SK-N-MC (cell line): ENCODE results near the gene CFAP61.

Experiments used
- DNase-seq: peaks from one replicate; pipeline ENCODE4 v3.0.0-alpha.2; 2011; ENCODE audit warnings: low read depth, low spot score
- H3K27ac ChIP-seq: fragments of 200-600 bp; sonication (generic); 2 replicates; pipeline ENCODE4 v1.5.1; 2016; ENCODE audit warnings: mixed run types
- H3K36me3 ChIP-seq: fragments of 200-600 bp; sonication (generic); 2 replicates; pipeline ENCODE4 v1.6.1; 2017; ENCODE audit warnings: antibody characterized with exemption, low read length, mixed read lengths; ENCODE audit not compliant: insufficient read depth
- H3K4me3 ChIP-seq: fragments of 200-600 bp; sonication (generic); 2 replicates; pipeline ENCODE4 v1.5.1; 2016
- H3K9ac ChIP-seq: fragments of 200-600 bp; sonication (generic); 2 replicates; pipeline ENCODE4 v1.8.0; 2017; ENCODE audit warnings: mixed run types, mixed read lengths; ENCODE audit not compliant: insufficient read length
- H3K9me3 ChIP-seq: fragments of 200-600 bp; sonication (generic); 2 replicates; pipeline ENCODE4 v1.6.1; 2017; ENCODE audit warnings: low read depth, mild to moderate bottlenecking, antibody characterized with exemption, low read length, moderate library complexity, mixed read lengths
- EZH2 ChIP-seq: fragments of 200-600 bp; sonication (generic); IDR thresholded peaks from one replicate; pipeline ENCODE4 v1.6.1; 2017; ENCODE audit warnings: antibody characterized with exemption
- FOXP2 ChIP-seq: optimal IDR thresholded peaks from 2 replicates; pipeline ENCODE3; 2011; ENCODE audit warnings: mild to moderate bottlenecking, moderate library complexity; ENCODE audit not compliant: insufficient read depth; ENCODE audit errors: extremely low read length, control extremely low read depth
- POLR2AphosphoS5 ChIP-seq: IDR thresholded peaks from 2 replicates; pipeline ENCODE4 v1.6.1; 2012; ENCODE audit warnings: mild to moderate bottlenecking, low read depth, low read length, borderline replicate concordance

CFAP61 gene

DNA sequence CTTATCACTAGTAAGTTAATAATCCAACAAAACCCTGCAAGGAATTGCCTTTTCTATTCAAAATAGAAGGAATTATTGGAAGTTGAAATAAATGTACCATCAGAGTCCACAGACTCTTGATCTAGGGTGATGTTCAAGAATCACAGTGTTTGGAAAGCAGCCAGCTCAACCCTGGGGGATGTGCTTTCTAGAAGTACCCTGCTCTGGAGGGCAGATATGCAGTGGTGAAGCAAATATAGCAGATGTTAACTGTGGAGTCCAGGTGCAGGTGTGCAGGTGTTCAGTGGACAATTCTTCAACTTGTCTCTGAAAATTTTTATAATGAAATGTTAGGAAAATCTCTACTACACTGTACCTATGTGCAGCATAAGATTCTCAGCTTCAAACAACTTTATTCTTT, 306.5 kb downstream of the CFAP61 start:
- H3K36me3 ChIP-seq, result no peaks in the 10 kb centered on the region
- DNase-seq, result no peak
- H3K9me3 ChIP-seq, result no peaks in the 10 kb centered on the region; the same call in 1 of the 2 replicates
- H3K4me3 ChIP-seq, result no peak overlapping the region
- TF ChIP-seq EZH2 (no peak), POLR2AphosphoS5 (no peak), FOXP2 (no peak)
- H3K9ac ChIP-seq, result no peak overlapping the region
- no peak overlapping the region for H3K27ac ChIP-seq

DNA sequence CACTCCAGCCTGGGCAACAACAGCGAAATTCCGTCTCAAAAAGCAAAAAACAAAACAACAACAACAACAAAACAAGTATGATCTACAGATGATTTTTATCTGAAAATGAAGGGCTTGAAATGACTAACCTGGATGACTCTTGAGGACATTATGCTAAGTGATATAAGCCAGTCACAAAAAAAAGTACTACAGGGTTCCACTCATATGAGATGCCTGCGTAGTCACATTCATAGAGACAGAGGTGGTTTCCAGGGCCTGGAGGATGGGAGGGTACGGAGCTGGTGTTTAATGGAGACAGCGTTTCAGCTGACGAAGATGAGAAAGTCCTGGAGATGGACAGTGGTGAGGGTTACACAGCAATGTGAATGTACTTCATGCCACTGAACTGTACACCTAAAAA, 307.3 kb downstream of the CFAP61 start:
- no peak for DNase-seq
- Histone ChIP-seq H3K4me3 (no peak overlapping the region), H3K9ac (no peak overlapping the region), H3K36me3 (no peaks in the 10 kb centered on the region), H3K9me3 (no peaks in the 10 kb centered on the region; the same call in 1 of the 2 replicates), H3K27ac (no peak overlapping the region)
- TF ChIP-seq EZH2 (no peak), POLR2AphosphoS5 (no peak), FOXP2 (no peak)

DNA sequence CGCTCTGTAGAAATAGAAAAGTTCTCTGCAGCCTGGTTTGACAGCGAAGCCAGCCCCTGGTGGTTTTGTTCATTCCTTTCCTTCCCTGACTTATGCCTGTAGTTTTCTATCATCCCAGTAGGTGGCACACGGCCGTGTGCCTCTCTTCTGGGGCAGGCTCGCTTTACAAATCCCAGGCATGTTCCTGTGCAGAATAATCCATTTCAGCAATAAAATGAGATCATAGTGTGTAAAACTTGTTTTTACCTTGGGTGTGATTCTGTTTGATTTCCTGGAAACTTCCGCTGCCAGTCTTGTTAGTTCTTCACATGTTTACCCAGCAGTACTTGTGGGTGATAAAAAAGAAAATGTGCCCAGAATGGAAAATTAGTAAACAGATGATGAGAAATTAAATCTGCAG, 308.1 kb downstream of the CFAP61 start:
- H3K9me3 ChIP-seq, result no peaks in the 10 kb centered on the region
- no peak overlapping the region for H3K27ac ChIP-seq
- no peak overlapping the region for H3K9ac ChIP-seq
- peak overlapping the region; percentile 42; the same call in 1 of the 2 replicates for H3K4me3 ChIP-seq
- DNase-seq, result peak; percentile 14
- TF ChIP-seq FOXP2, result no peak
- TF ChIP-seq EZH2, result no peak
- no peak for TF ChIP-seq POLR2AphosphoS5
- no peaks in the 10 kb centered on the region for H3K36me3 ChIP-seq

DNA sequence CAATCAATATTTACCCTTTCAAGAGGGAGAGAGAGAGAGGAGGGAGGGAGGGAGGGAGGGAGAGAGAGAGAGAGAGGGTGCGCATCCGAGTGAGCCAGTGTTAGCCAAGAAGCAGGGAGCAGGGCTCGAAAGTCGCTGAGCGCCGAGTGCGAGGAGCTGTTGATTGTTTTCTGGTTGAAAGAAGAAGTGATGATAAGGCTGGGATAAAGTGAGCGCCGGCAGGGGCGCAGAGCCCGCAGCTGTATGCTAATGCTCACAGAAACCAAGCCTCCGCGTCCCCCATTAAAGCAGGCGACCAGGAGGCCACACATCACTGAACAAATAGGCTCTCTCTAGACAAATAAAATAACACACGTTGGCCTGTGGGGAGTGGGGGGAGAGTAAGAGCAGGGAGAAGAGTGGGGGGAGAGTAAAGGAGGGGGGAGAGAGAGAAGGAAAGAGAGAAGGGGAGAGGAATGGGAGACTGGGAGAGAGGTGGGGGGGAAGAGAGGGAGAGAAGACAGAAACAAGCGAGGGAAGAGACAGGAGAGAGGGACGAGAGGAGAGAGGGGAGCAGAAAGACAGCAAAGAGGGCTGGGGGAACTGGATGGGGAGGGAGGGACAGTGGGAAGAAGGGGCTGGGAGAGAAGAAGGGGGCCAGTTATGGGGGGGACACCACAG, 310.6 kb downstream of the CFAP61 start:
- Histone ChIP-seq H3K9me3 (no peaks in the 10 kb centered on the region), H3K9ac (no peak overlapping the region), H3K4me3 (peak overlapping the region; percentile 74), H3K27ac (no peak overlapping the region), H3K36me3 (no peaks in the 10 kb centered on the region)
- no peak for DNase-seq
- TF ChIP-seq EZH2, result peak; percentile 48
- TF ChIP-seq FOXP2, result no peak

DNA sequence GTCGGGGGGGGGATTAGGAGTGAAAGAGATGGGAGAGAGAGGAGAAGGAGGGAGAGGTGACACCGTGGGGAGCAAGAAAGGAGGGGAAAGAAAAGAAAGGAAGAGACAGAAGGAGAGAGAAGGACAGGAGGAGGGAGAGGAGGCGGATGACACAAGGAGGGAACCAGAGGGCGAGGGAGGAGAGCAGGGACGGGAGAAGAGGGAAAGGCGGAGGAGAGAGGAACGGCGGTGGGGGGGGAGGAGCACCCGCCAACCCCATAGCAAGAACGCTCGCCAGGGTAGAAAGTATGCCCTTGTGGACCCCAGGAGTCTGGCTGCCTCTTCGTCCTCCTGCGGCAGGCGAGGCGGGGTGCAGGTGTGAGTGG, 311.1 kb downstream of the CFAP61 start:
- no peak for DNase-seq
- no peak overlapping the region for H3K9ac ChIP-seq
- no peaks in the 10 kb centered on the region for H3K9me3 ChIP-seq
- no peaks in the 10 kb centered on the region for H3K36me3 ChIP-seq
- H3K27ac ChIP-seq, result no peak overlapping the region
- H3K4me3 ChIP-seq, result peak overlapping the region; percentile 74
- TF ChIP-seq FOXP2 (no peak), EZH2 (no peak), POLR2AphosphoS5 (no peak)

DNA sequence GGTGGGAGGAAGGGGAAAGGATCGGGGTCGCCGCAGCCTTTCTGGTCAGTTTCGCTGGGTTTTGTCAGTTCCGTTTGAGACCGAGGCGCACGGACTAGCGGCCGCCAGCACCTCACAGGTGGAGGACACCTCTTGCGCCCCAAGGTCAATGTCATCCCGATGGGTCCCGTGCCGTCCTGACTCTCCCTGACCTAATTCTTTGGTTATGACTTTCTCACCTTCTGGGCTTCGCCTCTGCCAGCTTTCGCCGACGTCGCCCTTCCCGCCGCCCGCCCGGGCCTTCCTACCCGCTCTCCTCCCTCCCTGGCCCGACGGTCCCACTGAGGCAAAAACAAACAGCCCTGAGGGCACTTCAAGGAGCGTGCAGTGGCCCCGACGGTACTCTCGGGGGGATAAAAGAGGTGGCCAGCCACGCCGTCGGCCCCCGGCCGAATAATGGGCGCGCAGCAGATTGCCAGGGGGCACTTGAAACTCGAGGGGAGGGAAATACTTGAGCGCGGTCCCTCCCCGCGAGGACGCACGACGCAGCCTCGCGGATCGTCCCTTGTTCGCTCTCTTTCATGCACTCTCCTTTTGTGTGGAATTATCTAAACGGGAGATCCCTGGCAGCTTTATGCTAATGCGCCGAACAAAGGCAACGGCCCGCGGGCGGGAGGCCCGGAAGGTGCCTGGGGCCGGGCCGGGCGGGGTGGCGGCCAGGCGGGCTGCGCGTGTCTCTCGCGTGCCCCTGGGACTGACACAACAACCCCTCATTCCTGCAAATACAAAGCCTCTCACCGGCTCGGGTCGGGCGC, 311.7 kb downstream of the CFAP61 start:
- TF ChIP-seq EZH2 (peak; percentile 89), POLR2AphosphoS5 (no peak)
- Histone ChIP-seq H3K9me3 (no peaks in the 10 kb centered on the region), H3K9ac (no peak overlapping the region), H3K4me3 (peak overlapping the region; percentile 74), H3K27ac (no peak overlapping the region), H3K36me3 (no peaks in the 10 kb centered on the region)
- DNase-seq, result no peak

DNA sequence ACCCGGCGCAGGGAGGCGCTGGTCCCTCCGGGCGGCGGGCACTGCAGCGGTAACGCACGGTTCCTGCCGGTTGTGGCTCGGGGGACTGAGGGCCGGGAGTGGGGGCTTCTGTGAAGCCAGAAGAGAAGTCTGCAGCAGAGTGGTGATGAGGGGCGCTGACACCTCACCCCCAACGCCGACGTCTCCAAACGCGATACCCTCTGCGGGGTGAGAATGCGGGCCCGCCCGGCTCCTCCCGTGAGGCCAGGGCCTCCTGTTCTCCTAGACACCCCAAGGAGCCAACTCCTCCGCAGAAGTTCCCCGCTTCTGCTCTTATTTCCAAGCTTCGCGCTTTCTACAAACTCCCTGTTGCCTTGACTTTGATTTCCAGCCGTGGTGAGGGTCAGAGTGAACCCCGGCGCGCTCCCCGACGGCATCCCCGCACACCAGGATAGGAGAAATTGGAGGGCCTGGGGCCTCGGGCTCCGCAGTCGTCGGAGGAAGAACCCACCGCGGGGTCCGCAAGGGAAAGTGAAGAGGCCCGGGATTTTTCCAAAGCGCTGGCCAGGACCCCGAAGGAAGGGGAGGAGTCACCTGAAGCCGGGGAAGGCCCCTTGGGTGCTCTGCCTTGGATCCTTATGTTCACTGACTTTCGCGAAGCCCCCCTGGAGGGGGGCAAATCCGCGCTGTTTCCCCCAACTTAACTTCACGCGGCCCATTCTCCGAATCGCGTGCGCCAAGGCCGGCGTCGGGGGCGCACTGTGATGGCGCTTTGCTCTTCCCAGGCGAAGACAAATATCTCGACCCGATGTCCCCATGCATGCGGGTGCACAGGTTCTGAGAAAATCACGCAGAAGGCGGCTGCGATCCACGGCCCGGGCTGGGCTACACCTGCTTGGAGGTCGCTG, 312.5 kb downstream of the CFAP61 start:
- H3K9ac ChIP-seq, result no peak overlapping the region
- DNase-seq, result no peak
- peak overlapping the region; percentile 74 for H3K4me3 ChIP-seq
- H3K36me3 ChIP-seq, result no peaks in the 10 kb centered on the region
- TF ChIP-seq FOXP2 (no peak), EZH2 (no peak), POLR2AphosphoS5 (no peak)
- H3K9me3 ChIP-seq, result no peaks in the 10 kb centered on the region
- H3K27ac ChIP-seq, result no peak overlapping the region

DNA sequence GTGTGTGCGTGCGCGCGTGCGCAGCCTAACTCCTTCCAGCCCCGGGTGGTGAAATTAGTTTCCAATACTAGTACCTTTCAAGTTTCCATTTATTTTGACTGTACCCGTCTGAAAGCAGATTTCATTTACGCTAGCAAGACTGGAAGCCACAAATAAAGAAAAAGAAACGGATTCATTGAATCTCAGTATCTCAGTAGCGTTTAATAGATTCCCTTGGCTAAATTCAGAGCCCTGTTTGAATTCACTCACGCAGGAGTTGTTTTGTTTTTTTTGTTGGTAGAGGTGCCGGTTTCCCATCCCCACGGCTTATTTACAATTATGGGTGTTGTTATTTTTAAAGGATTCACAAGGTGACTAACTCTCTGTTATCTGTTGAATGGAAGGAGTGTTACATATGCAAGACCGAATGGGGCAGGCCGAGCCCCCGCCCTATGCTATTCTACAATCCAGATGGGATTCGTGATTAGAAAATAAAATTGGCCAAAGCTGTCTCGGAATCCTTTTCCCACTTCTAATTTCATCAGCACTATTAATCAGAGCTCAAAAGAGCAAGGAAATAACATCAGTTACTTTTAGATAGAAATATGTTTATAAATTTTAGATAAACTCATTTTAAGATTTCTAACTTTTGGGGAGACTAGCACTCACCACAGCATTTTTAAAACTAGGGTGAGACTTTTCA, 313.3 kb downstream of the CFAP61 start:
- Histone ChIP-seq H3K9me3 (no peaks in the 10 kb centered on the region), H3K9ac (no peak overlapping the region), H3K4me3 (no peak overlapping the region), H3K27ac (no peak overlapping the region), H3K36me3 (no peaks in the 10 kb centered on the region)
- no peak for TF ChIP-seq FOXP2
- TF ChIP-seq POLR2AphosphoS5, result no peak
- no peak for TF ChIP-seq EZH2
- no peak for DNase-seq
